ENCODE results near the gene EFCAB12. TPM values are rescaled to one million over a fixed set of nuclear protein-coding genes. Genes with fewer than 3 reads are reported as not detected.
"Not testable (repeated sequence)": the region's sequence is repeated elsewhere in the genome, so short reads cannot be mapped to it uniquely, and the experiment has no call there.

EFCAB12 gene
- total and polyA plus RNA-seq, 2 donors, result 0.10 TPM; not detected in 1

DNA sequence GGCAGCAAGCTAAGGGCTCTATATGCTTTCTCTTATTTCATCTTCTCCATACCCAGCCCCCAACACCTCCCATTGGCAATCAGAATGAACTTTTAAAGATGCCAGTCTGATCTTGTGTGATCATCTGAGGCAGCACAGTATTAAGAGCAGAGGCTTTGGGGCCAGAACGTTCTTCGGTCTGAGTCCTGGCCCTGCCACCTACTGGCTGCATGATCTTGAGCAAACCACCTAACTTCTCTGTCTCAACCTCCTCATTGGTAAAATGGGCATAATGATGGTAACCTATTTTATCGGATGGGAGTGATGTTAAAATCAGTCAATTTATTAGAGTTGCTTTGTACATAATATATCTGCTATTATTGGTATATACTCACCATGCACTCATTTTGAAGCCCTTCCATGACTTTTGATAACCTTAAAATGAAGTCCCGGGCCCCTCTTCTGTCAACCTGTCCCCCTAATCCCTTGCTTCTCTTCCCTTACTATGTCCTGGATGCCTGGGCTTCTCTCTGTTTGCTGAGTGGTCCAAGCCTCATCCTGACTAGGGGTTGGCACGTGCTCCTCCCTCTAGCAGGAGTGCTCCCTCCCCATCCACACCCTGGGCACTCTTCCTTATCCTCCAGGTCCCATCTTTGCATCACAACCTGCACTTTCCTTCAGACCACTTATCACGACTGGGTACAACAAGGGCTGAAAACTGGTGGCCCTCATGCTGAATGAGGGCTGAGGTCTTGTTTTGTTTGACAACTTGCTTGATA lies 6.3 kb downstream of the EFCAB12 start:
- Histone ChIP-seq H3K4me1 (ENCODE audit: insufficient read depth) (no peaks in the 10 kb centered on the region), H3K36me3 (ENCODE audit: insufficient read depth) (no peaks in the 10 kb centered on the region), H3K4me3 (ENCODE audit: low read depth, low read length) (no peak overlapping the region), H3K27ac (ENCODE audit: low read depth) (no peak overlapping the region)
- 70% methylated on average over 6 of the region's 6 CpGs for WGBS
- no peak for DNase-seq (ENCODE audit: extremely low spot score)

DNA sequence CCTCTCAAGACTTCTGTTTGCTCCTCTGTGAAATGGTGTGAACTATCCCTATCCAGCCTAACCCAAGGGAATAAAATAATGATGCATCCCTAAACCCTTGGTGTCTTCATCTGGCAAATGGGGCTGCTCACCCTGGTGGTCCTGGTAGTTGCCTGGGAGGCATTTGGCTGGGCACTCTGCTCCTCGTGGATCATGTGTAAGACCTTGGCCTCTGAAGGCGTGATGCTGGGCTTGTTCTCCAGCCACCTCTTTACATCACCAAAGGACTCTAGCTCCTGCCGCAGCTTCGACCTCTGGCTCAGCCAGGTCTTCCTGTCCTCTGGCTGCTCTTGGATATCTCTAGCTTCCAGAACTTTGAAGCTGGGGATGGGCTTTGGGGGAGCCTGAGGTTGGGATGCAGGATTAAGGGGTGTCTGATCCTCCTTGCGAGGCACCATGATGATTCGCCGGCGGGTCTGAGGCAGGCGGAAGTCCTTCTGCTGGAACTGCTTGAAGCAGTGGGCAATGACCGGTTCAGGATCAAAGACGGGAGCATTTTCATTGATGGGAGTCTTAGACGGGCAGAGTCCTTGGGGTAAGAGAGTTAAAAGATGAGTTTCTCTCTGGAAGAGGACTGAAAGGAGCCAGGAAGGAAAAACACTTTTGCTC lies 7.1 kb downstream of the EFCAB12 start:
- no peak for DNase-seq (ENCODE audit: extremely low spot score)
- no peak overlapping the region for H3K27ac ChIP-seq (ENCODE audit: low read depth)
- no peak overlapping the region for H3K4me3 ChIP-seq (ENCODE audit: low read depth, low read length)
- H3K36me3 ChIP-seq (ENCODE audit: insufficient read depth), result no peaks in the 10 kb centered on the region
- H3K4me1 ChIP-seq (ENCODE audit: insufficient read depth), result no peaks in the 10 kb centered on the region
- 94% methylated on average over 12 of the region's 12 CpGs for WGBS

DNA sequence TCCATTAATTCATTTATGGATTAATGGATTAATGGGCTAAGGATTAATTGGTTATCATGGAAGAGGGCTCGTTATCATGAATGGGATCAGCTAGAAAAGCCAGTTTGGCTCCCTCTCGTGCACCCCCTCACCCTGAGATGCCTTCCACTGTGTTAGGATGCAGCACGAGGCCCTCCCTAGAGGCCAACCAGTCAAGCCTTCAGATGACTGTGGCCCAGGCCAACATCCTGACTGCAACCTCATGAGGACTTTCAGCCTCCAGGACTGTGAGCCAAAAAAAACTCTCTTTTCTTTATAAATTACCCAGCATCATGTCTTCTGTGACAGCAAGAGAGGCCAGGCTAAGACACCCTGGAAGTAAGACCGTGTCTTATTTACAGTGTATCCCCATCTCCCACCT lies 9.0 kb downstream of the EFCAB12 start:
- no peak for DNase-seq (ENCODE audit: extremely low spot score)
- 78% methylated on average over 4 of the region's 4 CpGs for WGBS
- no peak overlapping the region for H3K4me3 ChIP-seq (ENCODE audit: low read depth, low read length)

DNA sequence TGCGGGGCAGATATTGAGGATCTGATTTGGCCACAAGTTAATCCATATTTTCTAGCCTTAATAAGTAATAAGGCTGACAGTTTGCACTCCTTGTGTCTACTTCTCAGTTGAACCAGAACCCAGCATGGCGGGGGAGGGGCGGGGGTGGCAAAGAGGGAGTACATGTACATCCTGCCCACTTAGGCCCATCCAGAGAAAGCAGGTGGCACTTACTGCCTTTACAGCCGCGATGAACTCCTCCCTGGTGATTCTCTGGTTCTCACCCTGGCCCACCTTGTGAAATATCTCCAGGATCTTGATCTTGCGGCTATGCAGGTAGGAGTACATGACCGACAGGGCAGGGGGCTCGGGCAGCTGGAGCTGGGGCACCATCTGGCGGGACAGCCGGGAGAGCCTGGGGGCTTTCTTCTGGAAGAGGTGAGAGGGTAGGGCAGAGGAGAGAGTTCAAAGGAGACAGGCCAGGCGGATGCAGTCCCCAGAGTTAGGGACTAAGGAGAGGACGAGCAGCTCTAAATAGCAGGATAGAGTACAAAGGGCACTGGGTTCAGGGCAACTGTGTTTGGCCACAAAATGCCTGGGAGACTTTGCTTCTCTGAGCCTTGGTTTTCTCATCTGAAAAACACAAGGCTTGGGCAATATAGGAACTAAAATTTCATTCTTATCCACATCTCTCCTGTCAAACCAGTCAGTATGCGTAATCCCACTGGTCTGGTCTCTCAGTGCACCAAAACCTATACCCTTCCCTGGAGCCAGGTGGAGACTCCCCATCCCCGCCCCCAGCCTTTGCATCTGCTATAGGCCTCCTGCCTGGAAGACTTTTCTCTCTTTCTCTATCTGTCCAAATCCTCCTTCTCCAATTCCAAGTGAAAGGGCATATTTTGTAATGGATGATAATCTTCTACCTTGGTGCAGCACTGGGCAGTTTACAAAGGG lies 10.1 kb downstream of the EFCAB12 start:
- Histone ChIP-seq H3K4me3 (ENCODE audit: low read depth, low read length) (no peak overlapping the region), H3K36me3 (ENCODE audit: insufficient read depth) (no peaks in the 10 kb centered on the region), H3K4me1 (ENCODE audit: insufficient read depth) (no peaks in the 10 kb centered on the region), H3K27ac (ENCODE audit: low read depth) (no peak overlapping the region)
- no peak for DNase-seq (ENCODE audit: extremely low spot score)
- WGBS, result 91% methylated on average over 14 of the region's 14 CpGs

More for the DNA sequence above, 9.0 kb downstream of the EFCAB12 start:
- Histone ChIP-seq H3K36me3 (ENCODE audit: insufficient read depth) (no peaks in the 10 kb centered on the region), H3K27ac (ENCODE audit: low read depth) (no peak overlapping the region), H3K4me1 (ENCODE audit: insufficient read depth) (no peaks in the 10 kb centered on the region)

DNA sequence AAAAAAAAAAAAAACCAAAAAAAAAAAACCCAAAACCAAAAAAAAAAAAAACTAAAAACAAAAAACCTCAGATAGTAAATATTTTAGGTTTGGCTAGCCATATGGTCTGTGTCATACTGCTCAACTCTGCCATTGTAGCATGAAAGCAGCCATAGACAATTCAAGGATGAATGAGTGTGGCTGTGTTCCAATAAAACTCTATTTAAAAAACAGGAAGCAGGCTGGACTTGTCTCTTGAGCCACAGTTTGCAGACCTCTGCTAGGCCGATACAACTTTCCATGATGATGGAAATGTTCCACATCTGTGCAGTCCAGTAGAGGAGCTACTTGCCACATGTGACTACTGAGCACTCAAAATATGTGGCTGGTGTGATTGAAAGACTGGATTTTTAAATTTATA lies 11.1 kb downstream of the EFCAB12 start:
- Histone ChIP-seq H3K36me3 (ENCODE audit: insufficient read depth) (no peaks in the 10 kb centered on the region), H3K4me1 (ENCODE audit: insufficient read depth) (no peaks in the 10 kb centered on the region), H3K4me3 (ENCODE audit: low read depth, low read length) (no peak overlapping the region), H3K27ac (ENCODE audit: low read depth) (no peak overlapping the region)
- no peak for DNase-seq (ENCODE audit: extremely low spot score)
- 33% methylated on average over 1 of the region's 1 CpG for WGBS

DNA sequence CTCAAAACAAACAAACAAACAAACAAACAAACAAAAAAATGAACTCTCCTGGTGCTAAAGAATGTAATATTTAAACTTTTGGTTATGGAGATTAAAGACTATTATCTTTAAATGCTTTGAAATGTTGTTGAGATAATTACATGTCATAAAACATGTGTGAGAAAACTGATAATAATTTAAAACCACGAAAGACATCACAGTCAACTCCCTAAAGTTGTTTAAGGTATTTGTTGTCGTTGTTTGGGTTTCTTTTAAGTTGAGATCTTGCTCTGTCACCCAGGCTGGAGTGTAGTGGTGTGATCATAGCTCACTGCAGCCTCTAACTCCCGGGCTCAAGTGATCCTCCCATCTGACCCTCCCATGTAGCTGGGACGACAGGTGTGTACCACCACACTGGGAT lies 12.0 kb downstream of the EFCAB12 start:
- 91% methylated on average over 4 of the region's 4 CpGs for WGBS

DNA sequence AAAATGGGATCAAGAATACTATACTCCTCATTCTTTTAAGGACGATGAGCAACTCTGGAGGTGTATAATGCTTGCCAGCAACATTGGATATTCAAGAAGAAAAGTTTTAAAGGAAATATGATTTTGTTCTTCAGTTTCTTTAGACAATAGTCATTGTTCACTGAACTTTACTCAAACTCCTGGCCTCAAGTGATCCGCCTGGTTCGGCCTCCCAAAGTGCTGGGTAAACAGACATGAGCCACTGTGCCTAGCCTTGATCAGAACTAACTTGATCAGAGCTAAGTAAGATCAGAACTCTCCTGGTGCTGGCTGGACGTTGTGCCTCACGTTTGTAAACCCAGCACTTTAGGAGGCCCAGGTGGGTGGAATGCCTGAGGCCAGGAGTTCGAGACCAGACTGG lies 12.6 kb downstream of the EFCAB12 start:
- Histone ChIP-seq H3K27ac (ENCODE audit: low read depth) (no peak overlapping the region), H3K36me3 (ENCODE audit: insufficient read depth) (no peaks in the 10 kb centered on the region), H3K4me3 (ENCODE audit: low read depth, low read length) (no peak overlapping the region), H3K4me1 (ENCODE audit: insufficient read depth) (no peaks in the 10 kb centered on the region)
- 87% methylated on average over 6 of the region's 6 CpGs for WGBS
- no peak for DNase-seq (ENCODE audit: extremely low spot score)

More for the DNA sequence above, 12.0 kb downstream of the EFCAB12 start:
- no peak for DNase-seq (ENCODE audit: extremely low spot score)
- Histone ChIP-seq H3K4me3 (ENCODE audit: low read depth, low read length) (no peak overlapping the region), H3K27ac (ENCODE audit: low read depth) (no peak overlapping the region), H3K4me1 (ENCODE audit: insufficient read depth) (no peaks in the 10 kb centered on the region), H3K36me3 (ENCODE audit: insufficient read depth) (no peaks in the 10 kb centered on the region)

DNA sequence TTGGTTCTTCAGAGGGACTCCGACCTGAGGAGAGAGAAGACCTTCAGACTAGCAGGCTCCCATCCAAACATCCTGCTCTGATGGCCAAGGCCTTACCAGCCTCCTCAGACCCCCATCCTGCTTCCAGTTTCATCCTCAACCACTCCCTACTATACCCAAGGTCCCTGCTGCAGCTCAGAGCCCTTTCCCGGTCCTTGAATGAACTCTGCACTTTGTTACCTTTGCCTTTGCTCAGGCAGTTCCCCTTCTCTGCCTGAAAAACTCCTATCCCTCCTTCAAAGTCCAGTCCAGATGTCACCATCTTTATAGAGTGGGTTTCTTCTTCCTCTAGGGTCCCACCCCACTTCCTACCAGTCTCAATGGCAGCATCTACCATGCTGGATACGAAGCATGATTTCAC lies 13.1 kb downstream of the EFCAB12 start:
- DNase-seq (ENCODE audit: extremely low spot score), result no peak
- no peaks in the 10 kb centered on the region for H3K4me1 ChIP-seq (ENCODE audit: insufficient read depth)
- H3K27ac ChIP-seq (ENCODE audit: low read depth), result no peak overlapping the region
- WGBS, result 94% methylated on average over 3 of the region's 3 CpGs
- no peaks in the 10 kb centered on the region for H3K36me3 ChIP-seq (ENCODE audit: insufficient read depth)
- H3K4me3 ChIP-seq (ENCODE audit: low read depth, low read length), result no peak overlapping the region

DNA sequence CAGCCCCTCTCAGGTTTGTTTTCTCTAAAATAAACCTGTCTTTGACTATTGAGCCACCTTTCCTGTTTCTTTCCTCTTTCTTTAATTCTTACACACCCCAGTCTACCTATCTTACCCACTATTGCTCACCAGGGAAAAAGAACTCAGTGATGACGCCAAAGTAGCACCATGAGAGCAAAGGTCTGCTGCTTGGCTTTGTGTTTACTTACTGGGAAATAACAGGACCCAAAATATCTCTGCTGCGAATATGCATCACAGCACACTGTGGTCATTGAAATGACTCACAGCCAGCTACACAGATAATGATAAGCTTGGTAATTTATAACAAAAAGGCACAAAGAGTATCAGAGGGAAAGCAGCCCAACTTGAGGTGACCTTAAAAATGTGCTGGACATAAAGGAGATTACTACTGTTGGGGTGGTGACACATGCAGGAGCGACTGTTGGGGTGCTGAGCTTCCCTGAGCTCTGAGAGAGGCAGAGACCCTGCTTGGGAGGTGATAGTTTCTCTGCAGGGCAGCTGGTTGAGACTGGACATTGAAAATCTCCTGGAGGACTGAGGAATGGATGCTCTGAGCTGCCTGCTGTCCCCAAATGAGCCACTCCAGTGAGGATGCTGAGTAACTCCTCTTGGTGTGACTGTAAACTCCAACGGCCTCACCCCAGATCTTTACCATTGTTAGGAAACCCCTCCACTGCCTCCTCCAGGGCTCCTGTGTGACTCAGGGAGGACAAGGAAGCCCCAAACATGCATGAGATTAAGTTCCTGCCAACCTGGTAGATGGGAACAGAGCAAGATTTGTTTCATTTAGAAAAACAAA lies 14.5 kb downstream of the EFCAB12 start:
- H3K27ac ChIP-seq (ENCODE audit: low read depth), result no peak overlapping the region
- DNase-seq (ENCODE audit: extremely low spot score), result no peak

DNA sequence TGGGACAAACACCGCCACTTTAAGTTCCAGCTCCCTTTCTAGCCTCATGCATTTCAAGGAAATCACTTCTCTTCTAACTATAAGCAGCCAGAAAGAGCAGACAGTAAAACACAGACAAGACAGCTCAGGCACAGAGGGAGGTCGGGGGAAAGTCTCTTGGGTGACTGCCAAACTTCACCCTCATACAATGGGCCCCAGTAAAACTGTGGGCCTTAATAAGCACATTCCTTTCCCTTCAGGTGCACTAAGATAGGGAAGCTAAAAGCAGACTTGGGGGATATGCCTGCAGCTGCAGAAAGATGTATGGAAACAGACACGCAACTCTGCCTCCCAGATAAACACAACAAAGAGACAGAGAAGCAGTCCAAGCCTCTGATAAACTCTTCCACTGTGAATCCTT lies 15.2 kb downstream of the EFCAB12 start:
- not testable (repeated sequence) for H3K4me3 ChIP-seq (ENCODE audit: low read depth, low read length); DNase-seq (ENCODE audit: extremely low spot score); H3K4me1 ChIP-seq (ENCODE audit: insufficient read depth); H3K36me3 ChIP-seq (ENCODE audit: insufficient read depth); H3K27ac ChIP-seq (ENCODE audit: low read depth)
- 31% methylated on average over 3 of the region's 3 CpGs for WGBS

More for the DNA sequence above, 14.5 kb downstream of the EFCAB12 start:
- Histone ChIP-seq H3K36me3 (ENCODE audit: insufficient read depth) (no peaks in the 10 kb centered on the region), H3K4me3 (ENCODE audit: low read depth, low read length) (no peak overlapping the region), H3K4me1 (ENCODE audit: insufficient read depth) (no peaks in the 10 kb centered on the region)
- WGBS, result 62% methylated on average over 4 of the region's 4 CpGs

DNA sequence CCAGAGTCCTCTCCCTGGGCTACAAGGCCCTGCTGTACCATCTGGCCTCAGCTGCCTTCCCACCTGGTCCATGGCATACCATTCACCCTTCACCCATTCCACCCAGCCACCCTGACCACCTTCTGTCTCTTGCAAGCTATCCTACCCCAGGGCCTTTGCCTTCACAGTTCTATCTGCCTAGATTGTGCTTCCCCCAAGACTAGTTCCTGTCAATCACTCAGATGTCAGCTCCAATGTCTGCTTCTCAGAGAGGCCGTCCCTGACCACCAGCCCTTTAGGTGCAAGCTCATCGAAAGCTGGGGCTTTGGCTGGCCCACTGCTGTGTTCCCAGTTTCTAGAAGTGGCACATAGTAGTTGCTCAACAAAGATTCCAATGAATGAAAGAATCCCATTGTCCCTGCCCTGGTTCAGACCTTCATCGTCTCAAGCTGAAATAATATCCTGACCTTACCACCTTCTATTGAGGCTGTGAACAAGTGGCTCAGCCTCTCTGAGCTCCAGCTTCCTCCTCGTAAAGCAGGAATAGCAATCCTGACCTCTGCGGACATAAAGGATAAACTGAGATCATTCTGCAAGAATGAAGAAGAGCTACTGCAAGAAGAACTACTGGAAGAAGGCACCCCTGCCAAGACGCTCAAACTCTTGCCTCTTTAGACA lies 15.8 kb downstream of the EFCAB12 start:
- no peak for DNase-seq (ENCODE audit: extremely low spot score)
- Histone ChIP-seq H3K27ac (ENCODE audit: low read depth) (no peak overlapping the region), H3K36me3 (ENCODE audit: insufficient read depth) (no peaks in the 10 kb centered on the region), H3K4me1 (ENCODE audit: insufficient read depth) (no peaks in the 10 kb centered on the region), H3K4me3 (ENCODE audit: low read depth, low read length) (no peak overlapping the region)
- 46% methylated on average over 6 of the region's 6 CpGs for WGBS

DNA sequence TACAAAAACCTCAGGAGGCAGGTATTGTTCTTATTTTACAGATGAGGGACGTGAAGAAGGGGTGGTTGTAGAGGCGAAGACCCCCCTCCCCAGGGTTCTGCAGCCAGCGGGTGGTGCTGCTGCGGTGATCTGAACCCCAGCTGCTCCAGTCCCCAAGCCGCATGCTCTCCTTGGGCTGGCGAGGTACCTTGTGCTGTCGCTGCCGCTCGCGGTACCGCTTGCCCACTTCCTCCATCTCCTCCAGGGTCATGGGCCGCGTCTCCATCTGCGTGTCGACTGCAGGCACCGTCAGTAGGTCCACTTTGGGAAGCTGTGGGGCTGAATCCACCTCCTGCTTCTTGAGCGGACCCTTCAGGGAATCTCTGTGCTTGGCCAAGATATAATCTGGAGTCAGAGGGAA lies 17.5 kb downstream of the EFCAB12 start:
- Histone ChIP-seq H3K27ac (ENCODE audit: low read depth) (no peak overlapping the region), H3K36me3 (ENCODE audit: insufficient read depth) (no peaks in the 10 kb centered on the region), H3K4me1 (ENCODE audit: insufficient read depth) (no peaks in the 10 kb centered on the region), H3K4me3 (ENCODE audit: low read depth, low read length) (no peak overlapping the region)
- DNase-seq (ENCODE audit: extremely low spot score), result no peak
- 90% methylated on average over 17 of the region's 17 CpGs for WGBS

Data from urinary bladder (tissue), 4 donors.